ENCODE measurements around the gene MALT1. TPM values are rescaled to one million over a fixed set of nuclear protein-coding genes. Genes with fewer than 3 reads are reported as not detected.

MALT1 gene
- total and polyA plus RNA-seq, 2 donors (not counting 1 experiment from before 2014, with no cell fraction given): 42.4 to 81.2 TPM

DNA sequence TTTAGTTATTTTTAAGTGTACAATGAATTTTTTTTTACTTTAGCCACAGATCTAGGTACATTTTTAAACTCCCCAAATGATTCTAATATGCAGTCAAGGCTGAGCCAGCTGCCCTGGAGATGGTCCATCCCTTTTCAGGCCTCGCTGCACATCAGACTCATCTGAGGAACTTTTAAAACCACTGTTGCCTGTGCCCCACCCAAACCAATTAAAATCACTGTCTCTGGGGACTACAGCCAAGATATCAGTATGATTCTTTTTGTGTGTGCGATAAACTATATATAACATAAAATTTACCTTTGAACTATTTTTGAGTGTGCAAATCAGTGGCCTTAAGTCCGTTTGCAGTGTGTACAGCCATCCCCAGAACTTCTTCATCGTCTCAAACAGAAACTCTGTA, 9.1 kb upstream of the MALT1 start:
- H4K20me1 ChIP-seq (ENCODE audit: control insufficient read depth, insufficient read depth, low read length, poor library complexity, severe bottlenecking): no peaks in the 10 kb centered on the region
- peaks cover 78% of the 10 kb centered on the region for H3K4me1 Mint-ChIP-seq
- peak overlapping the region; percentile 13 for H3K9ac ChIP-seq (ENCODE audit: low read length)
- H3K9me3 ChIP-seq (ENCODE audit: control extremely low read depth in 1 of 3, control insufficient read depth in 2 of 3, insufficient read depth in 1 of 3, low read length in 2 of 3): no peaks in the 10 kb centered on the region
- H3K36me3 ChIP-seq (replicated peaks in 1 of 2; ENCODE audit: control extremely low read depth in 1 of 2, control insufficient read depth in 1 of 2, extremely low read depth in 1 of 2, insufficient read depth in 2 of 2, low read length in 1 of 2): peaks cover 1 to 14% of the 10 kb centered on the region in 2 experiments
- no peak for TF ChIP-seq EZH2 (IDR thresholded peaks at IDR 0.05; ENCODE audit: borderline replicate concordance, insufficient read depth, low read depth, low read length, poor library complexity, severe bottlenecking)
- TF ChIP-seq, protein P1, sequence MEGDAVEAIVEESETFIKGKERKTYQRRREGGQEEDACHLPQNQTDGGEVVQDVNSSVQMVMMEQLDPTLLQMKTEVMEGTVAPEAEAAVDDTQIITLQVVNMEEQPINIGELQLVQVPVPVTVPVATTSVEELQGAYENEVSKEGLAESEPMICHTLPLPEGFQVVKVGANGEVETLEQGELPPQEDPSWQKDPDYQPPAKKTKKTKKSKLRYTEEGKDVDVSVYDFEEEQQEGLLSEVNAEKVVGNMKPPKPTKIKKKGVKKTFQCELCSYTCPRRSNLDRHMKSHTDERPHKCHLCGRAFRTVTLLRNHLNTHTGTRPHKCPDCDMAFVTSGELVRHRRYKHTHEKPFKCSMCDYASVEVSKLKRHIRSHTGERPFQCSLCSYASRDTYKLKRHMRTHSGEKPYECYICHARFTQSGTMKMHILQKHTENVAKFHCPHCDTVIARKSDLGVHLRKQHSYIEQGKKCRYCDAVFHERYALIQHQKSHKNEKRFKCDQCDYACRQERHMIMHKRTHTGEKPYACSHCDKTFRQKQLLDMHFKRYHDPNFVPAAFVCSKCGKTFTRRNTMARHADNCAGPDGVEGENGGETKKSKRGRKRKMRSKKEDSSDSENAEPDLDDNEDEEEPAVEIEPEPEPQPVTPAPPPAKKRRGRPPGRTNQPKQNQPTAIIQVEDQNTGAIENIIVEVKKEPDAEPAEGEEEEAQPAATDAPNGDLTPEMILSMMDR (IDR thresholded peaks at IDR 0.05): no peak
- peak overlapping the region; percentile 54 for H3K4me2 ChIP-seq (replicated peaks; ENCODE audit: low read depth, low read length, poor library complexity, severe bottlenecking)
- peaks cover 71 to 72% of the 10 kb centered on the region in 2 donors for H3K4me1 ChIP-seq (ENCODE audit: control insufficient read depth in 2 of 2, insufficient read depth in 2 of 2, low read length in 2 of 2)
- intact Hi-C loops (cut with micrococcal nuclease): no loop called here
- no peaks in the 10 kb centered on the region for H3K9me3 Mint-ChIP-seq (ENCODE audit: insufficient read depth)
- POLR2A ChIA-PET: interaction anchor here (1.4 kb wide), 1 partner anchor 9 kb away, joined by 4 read pairs; the partner anchor contains the start of gene MALT1
- peak overlapping the region in 4 of 5 experiments; percentile 2 to 43 (median 28) for H3K4me3 ChIP-seq (ENCODE audit: control extremely low read depth in 1 of 5, extremely low read depth in 1 of 5, insufficient read depth in 1 of 5, low read depth in 2 of 5, low read length in 4 of 5)
- peak overlapping the region; percentile 63 for H3K27ac Mint-ChIP-seq
- DNase-seq (peak; percentile 34), ATAC-seq (ENCODE audit: low read depth) (peak; percentile 11)
- no peaks in the 10 kb centered on the region for H3K27me3 Mint-ChIP-seq
- CTCF ChIA-PET: interaction anchor here (0.6 kb wide), 1 partner anchor 38 kb away, joined by 3 read pairs; no protein-coding TSS in a partner anchor
- H3K27me3 ChIP-seq (replicated peaks in 1 of 4; ENCODE audit: control extremely low read depth in 1 of 4, control insufficient read depth in 3 of 4, insufficient read depth in 4 of 4, low read length in 3 of 4): no peaks in the 10 kb centered on the region
- no peak overlapping the region for H2AFZ ChIP-seq (ENCODE audit: insufficient read depth, low read depth, low read length, poor library complexity, severe bottlenecking)
- H3K4me3 Mint-ChIP-seq: peak overlapping the region; percentile 75
- peaks cover 78% of the 10 kb centered on the region for H3K79me2 ChIP-seq (ENCODE audit: control insufficient read depth, insufficient read depth, low read length)
- WGBS (ENCODE audit: insufficient coverage): 0% methylated on average over 2 of the region's 4 CpGs
- peak overlapping the region; percentile 32 to 58 for H3K27ac ChIP-seq (ENCODE audit: low read length in 2 of 2)

DNA sequence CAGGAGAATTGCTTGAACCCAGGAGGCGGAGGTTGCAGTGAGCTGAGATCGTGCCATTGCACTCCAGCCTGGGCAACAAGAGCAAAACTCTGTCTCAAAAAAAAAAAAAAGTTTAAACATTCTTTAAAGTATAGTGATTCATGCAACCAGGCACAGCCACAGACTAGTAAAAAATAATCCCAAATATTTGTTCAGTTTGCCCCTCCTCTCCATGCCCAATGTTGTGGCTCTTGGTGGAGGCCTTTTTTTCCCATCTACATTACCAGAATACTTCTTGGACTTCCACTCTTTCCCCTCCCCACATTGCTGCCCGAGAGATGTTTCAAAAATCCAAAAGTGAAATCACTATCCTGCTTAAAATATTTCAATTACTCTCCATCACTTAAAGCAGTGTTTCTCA, 5.1 kb upstream of the MALT1 start:
- no peaks in the 10 kb centered on the region for H4K20me1 ChIP-seq (ENCODE audit: control insufficient read depth, insufficient read depth, low read length, poor library complexity, severe bottlenecking)
- H2AFZ ChIP-seq (ENCODE audit: insufficient read depth, low read depth, low read length, poor library complexity, severe bottlenecking): no peak overlapping the region
- 100% methylated on average over 1 of the region's 3 CpGs for WGBS (ENCODE audit: insufficient coverage)
- no peaks in the 10 kb centered on the region for H3K27me3 Mint-ChIP-seq
- H3K27me3 ChIP-seq (replicated peaks in 1 of 4; ENCODE audit: control extremely low read depth in 1 of 4, control insufficient read depth in 3 of 4, insufficient read depth in 4 of 4, low read length in 3 of 4): no peaks in the 10 kb centered on the region
- TF ChIP-seq EZH2 (IDR thresholded peaks at IDR 0.05; ENCODE audit: borderline replicate concordance, insufficient read depth, low read depth, low read length, poor library complexity, severe bottlenecking): no peak
- TF ChIP-seq, protein P1 (IDR thresholded peaks at IDR 0.05): no peak
- H3K27ac Mint-ChIP-seq: peak overlapping the region; percentile 42
- no peak overlapping the region for H3K4me2 ChIP-seq (replicated peaks; ENCODE audit: low read depth, low read length, poor library complexity, severe bottlenecking)
- no peak overlapping the region for H3K4me3 ChIP-seq (ENCODE audit: control extremely low read depth in 1 of 5, extremely low read depth in 1 of 5, insufficient read depth in 1 of 5, low read depth in 2 of 5, low read length in 4 of 5)
- H3K9me3 Mint-ChIP-seq (ENCODE audit: insufficient read depth): no peaks in the 10 kb centered on the region
- no peak overlapping the region for H3K4me3 Mint-ChIP-seq
- peaks cover 4 to 9% of the 10 kb centered on the region in 2 experiments for H3K36me3 ChIP-seq (replicated peaks in 1 of 2; ENCODE audit: control extremely low read depth in 1 of 2, control insufficient read depth in 1 of 2, extremely low read depth in 1 of 2, insufficient read depth in 2 of 2, low read length in 1 of 2)
- peaks cover 68% of the 10 kb centered on the region for H3K4me1 Mint-ChIP-seq
- CTCF ChIA-PET: interaction anchor here (1.0 to 1.7 kb wide), 3 partner anchors 8 to 134 kb away, joined by 3 to 4 read pairs (median 4); no protein-coding TSS in a partner anchor
- H3K27ac ChIP-seq (ENCODE audit: low read length in 2 of 2): no peak overlapping the region
- ATAC-seq (ENCODE audit: low read depth) (no peak), DNase-seq (no peak)
- no peaks in the 10 kb centered on the region for H3K9me3 ChIP-seq (ENCODE audit: control extremely low read depth in 1 of 3, control insufficient read depth in 2 of 3, insufficient read depth in 1 of 3, low read length in 2 of 3)
- POLR2A ChIA-PET: no interaction called here
- peaks cover 71% of the 10 kb centered on the region for H3K79me2 ChIP-seq (ENCODE audit: control insufficient read depth, insufficient read depth, low read length)
- H3K9ac ChIP-seq (ENCODE audit: low read length): no peak overlapping the region
- peaks cover 56 to 58% of the 10 kb centered on the region in 2 donors for H3K4me1 ChIP-seq (ENCODE audit: control insufficient read depth in 2 of 2, insufficient read depth in 2 of 2, low read length in 2 of 2)
- intact Hi-C loops (cut with micrococcal nuclease): no loop called here

Data from B cell (primary cell).